Panc1 (cell line): ENCODE data around the gene NTSR2. TPM values are rescaled to one million over a fixed set of nuclear protein-coding genes. Genes with fewer than 3 reads are reported as not detected.

Source experiments
- ATAC-seq: fragments of 200-7000 bp; cut with Tn5 transposase; 2 replicates; pipeline ENCODE4 v1.9.1; 2020; ENCODE audit warnings: mild to moderate bottlenecking, moderate library complexity
- BruUV-seq: library from RNA; stranded (reverse); fragments of 400-500 nt; replicated peaks from 2 replicates; lab custom pipeline; 2021; lab: Mats Ljungman, UMichigan
- CTCF ChIA-PET: fragments of 300-600 bp; sonication (Branson Sonifier 250); formaldehyde crosslinking; loops from one replicate; lab custom pipeline; 2022; ENCODE audit warnings: antibody characterized with exemption; lab: Charles Lee
- POLR2A ChIA-PET: fragments of 300-600 bp; sonication (Branson Sonifier 250); formaldehyde crosslinking; loops from one replicate; lab custom pipeline; 2022; ENCODE audit warnings: antibody characterized with exemption; lab: Charles Lee
- DNase-seq: peaks from one replicate; pipeline ENCODE4 v3.0.0-alpha.2; 2010; ENCODE audit warnings: low read depth, low spot score
- H3K27ac ChIP-seq: 2 replicates; pipeline ENCODE4 v1.5.1; 2011; ENCODE audit warnings: mild to moderate bottlenecking, low read length, inconsistent platforms
- H3K27me3 ChIP-seq: fragments of 200-500 bp; sonication (Bioruptor generic); 2 replicates; pipeline ENCODE4 v1.6.0; 2014; ENCODE audit warnings: low read length, inconsistent platforms; ENCODE audit not compliant: control insufficient read depth, insufficient read depth
- H3K36me3 ChIP-seq: fragments of 200-500 bp; sonication (Bioruptor generic); 2 replicates; pipeline ENCODE4 v1.5.1; 2014; ENCODE audit warnings: inconsistent platforms, mild to moderate bottlenecking, low read length, moderate library complexity; ENCODE audit not compliant: control insufficient read depth, insufficient read depth
- H3K4me1 ChIP-seq: 2 replicates; pipeline ENCODE4 v1.5.1; 2011; ENCODE audit warnings: inconsistent platforms, mild to moderate bottlenecking, low read length, moderate library complexity; ENCODE audit not compliant: control insufficient read depth, insufficient read depth
- H3K4me3 ChIP-seq, 2 experiments: 2 replicates each; pipeline ENCODE4 v1.5.1; 2011 to 2012; ENCODE audit warnings: low read depth in 2 of 2, low read length in 2 of 2, mild to moderate bottlenecking in 2 of 2, inconsistent platforms in 1 of 2, moderate library complexity in 1 of 2
- H3K9me3 ChIP-seq: fragments of 200-500 bp; sonication (Bioruptor generic); 2 replicates; pipeline ENCODE4 v1.5.1; 2014; ENCODE audit warnings: low read depth, mild to moderate bottlenecking, inconsistent platforms, low read length, moderate library complexity; ENCODE audit not compliant: control insufficient read depth, insufficient read depth
- POLR2AphosphoS5 ChIP-seq: IDR thresholded peaks from 2 replicates; pipeline ENCODE4 v1.6.1; 2012; ENCODE audit warnings: mild to moderate bottlenecking, low read depth, low read length, moderate library complexity
- SIN3A ChIP-seq: IDR thresholded peaks from 2 replicates; pipeline ENCODE4 v1.6.1; 2012; ENCODE audit warnings: low read depth, mild to moderate bottlenecking, low read length, moderate library complexity, borderline replicate concordance; ENCODE audit not compliant: insufficient read depth
- TCF7L2 ChIP-seq: IDR thresholded peaks from 2 replicates; pipeline ENCODE4 v1.6.1; 2011; ENCODE audit warnings: mild to moderate bottlenecking, low read depth, low read length, inconsistent platforms
- in situ Hi-C: cut with HindIII; loops from 2 replicates; pipeline ENCODE4 v1.10.0; 2016; ENCODE audit warnings: low sequenced_read_pairs, low pct_unique_long_range_greater_than_20kb
- intact Hi-C: fragments of 100-400 bp; cut with micrococcal nuclease; formaldehyde crosslinking; loops from one replicate; pipeline ENCODE4 v1.10.0; 2022; ENCODE audit not compliant: unreplicated experiment
- total RNA-seq: library from RNA; stranded (reverse); gene quantifications from one replicate; pipeline ENCODE4 v1.2.1, GENCODE V29; 2021; ENCODE audit not compliant: unreplicated experiment
- TF ChIP-seq, protein P1 (sequence below), 2 experiments: IDR thresholded peaks; 2 replicates each; pipeline ENCODE4 v1.6.1; 2011 to 2012; ENCODE audit warnings: low read depth in 2 of 2, control low read depth in 1 of 2, low read length in 1 of 2, mild to moderate bottlenecking in 1 of 2, moderate library complexity in 1 of 2; ENCODE audit not compliant: insufficient read depth in 1 of 2
- TF ChIP-seq, protein P2 (sequence below): fragments of 450-650 bp; IDR thresholded peaks from 2 replicates; pipeline ENCODE4 v1.5.1; 2017; ENCODE audit warnings: mild to moderate bottlenecking

NTSR2 gene
- total RNA-seq, 1 experiment from 2014 or later: 0.15 TPM

- CTCF ChIA-PET: interaction anchor here (0.6 kb wide), 3 partner anchors 41 to 999 kb away, joined by 3 to 4 read pairs (median 3); no protein-coding TSS in a partner anchor
- H3K4me3 ChIP-seq: no peak overlapping the region
- H3K27me3 ChIP-seq: no peaks in the 10 kb centered on the region
- POLR2A ChIA-PET: interaction anchor here (0.6 kb wide), 1 partner anchor 27 kb away, joined by 10 read pairs; no protein-coding TSS in a partner anchor
- no peaks in the 10 kb centered on the region for H3K9me3 ChIP-seq
- DNase-seq: no peak
- H3K27ac ChIP-seq: no peak overlapping the region
- no peaks in the 10 kb centered on the region for H3K4me1 ChIP-seq
- BruUV-seq: no TSS peak
- TF ChIP-seq POLR2AphosphoS5: no peak
- no peak for TF ChIP-seq TCF7L2
- no peak for TF ChIP-seq SIN3A
- TF ChIP-seq, protein P1, sequence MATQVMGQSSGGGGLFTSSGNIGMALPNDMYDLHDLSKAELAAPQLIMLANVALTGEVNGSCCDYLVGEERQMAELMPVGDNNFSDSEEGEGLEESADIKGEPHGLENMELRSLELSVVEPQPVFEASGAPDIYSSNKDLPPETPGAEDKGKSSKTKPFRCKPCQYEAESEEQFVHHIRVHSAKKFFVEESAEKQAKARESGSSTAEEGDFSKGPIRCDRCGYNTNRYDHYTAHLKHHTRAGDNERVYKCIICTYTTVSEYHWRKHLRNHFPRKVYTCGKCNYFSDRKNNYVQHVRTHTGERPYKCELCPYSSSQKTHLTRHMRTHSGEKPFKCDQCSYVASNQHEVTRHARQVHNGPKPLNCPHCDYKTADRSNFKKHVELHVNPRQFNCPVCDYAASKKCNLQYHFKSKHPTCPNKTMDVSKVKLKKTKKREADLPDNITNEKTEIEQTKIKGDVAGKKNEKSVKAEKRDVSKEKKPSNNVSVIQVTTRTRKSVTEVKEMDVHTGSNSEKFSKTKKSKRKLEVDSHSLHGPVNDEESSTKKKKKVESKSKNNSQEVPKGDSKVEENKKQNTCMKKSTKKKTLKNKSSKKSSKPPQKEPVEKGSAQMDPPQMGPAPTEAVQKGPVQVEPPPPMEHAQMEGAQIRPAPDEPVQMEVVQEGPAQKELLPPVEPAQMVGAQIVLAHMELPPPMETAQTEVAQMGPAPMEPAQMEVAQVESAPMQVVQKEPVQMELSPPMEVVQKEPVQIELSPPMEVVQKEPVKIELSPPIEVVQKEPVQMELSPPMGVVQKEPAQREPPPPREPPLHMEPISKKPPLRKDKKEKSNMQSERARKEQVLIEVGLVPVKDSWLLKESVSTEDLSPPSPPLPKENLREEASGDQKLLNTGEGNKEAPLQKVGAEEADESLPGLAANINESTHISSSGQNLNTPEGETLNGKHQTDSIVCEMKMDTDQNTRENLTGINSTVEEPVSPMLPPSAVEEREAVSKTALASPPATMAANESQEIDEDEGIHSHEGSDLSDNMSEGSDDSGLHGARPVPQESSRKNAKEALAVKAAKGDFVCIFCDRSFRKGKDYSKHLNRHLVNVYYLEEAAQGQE (IDR thresholded peaks at IDR 0.05; ENCODE audit: insufficient read depth in 1 of 2, low read depth in 2 of 2, low read length in 1 of 2): no peak
- TF ChIP-seq, protein P2, sequence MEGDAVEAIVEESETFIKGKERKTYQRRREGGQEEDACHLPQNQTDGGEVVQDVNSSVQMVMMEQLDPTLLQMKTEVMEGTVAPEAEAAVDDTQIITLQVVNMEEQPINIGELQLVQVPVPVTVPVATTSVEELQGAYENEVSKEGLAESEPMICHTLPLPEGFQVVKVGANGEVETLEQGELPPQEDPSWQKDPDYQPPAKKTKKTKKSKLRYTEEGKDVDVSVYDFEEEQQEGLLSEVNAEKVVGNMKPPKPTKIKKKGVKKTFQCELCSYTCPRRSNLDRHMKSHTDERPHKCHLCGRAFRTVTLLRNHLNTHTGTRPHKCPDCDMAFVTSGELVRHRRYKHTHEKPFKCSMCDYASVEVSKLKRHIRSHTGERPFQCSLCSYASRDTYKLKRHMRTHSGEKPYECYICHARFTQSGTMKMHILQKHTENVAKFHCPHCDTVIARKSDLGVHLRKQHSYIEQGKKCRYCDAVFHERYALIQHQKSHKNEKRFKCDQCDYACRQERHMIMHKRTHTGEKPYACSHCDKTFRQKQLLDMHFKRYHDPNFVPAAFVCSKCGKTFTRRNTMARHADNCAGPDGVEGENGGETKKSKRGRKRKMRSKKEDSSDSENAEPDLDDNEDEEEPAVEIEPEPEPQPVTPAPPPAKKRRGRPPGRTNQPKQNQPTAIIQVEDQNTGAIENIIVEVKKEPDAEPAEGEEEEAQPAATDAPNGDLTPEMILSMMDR: no peak
- intact Hi-C loops (no loop called here), in situ Hi-C loops (no loop called here)
- ATAC-seq: no peak
- no peaks in the 10 kb centered on the region for H3K36me3 ChIP-seq
These were observed 45.1 kb downstream of the NTSR2 start for GRCh38 chr2:11624893-11625292.

GRCh38 chr2:11622611-11623010, 47.4 kb downstream of the NTSR2 start:
- H3K27ac ChIP-seq: no peak overlapping the region
- CTCF ChIA-PET: no interaction called here
- ATAC-seq (no peak), DNase-seq (no peak)
- H3K4me1 ChIP-seq: no peaks in the 10 kb centered on the region
- no peaks in the 10 kb centered on the region for H3K9me3 ChIP-seq
- no peaks in the 10 kb centered on the region for H3K36me3 ChIP-seq
- no peak overlapping the region for H3K4me3 ChIP-seq
- POLR2A ChIA-PET: no interaction called here
- TF ChIP-seq, protein P1 (IDR thresholded peaks at IDR 0.05; ENCODE audit: insufficient read depth in 1 of 2, low read depth in 2 of 2, low read length in 1 of 2): no peak
- TF ChIP-seq TCF7L2: no peak
- TF ChIP-seq, protein P2: no peak
- TF ChIP-seq POLR2AphosphoS5: no peak
- TF ChIP-seq SIN3A: no peak
- no TSS peak for BruUV-seq
- intact Hi-C loops (no loop called here), in situ Hi-C loops (no loop called here)
- H3K27me3 ChIP-seq: no peaks in the 10 kb centered on the region
